ENCODE data around the gene CENPL. TPM values are rescaled to one million over a fixed set of nuclear protein-coding genes. Genes with fewer than 3 reads are reported as not detected.

The CENPL gene
- total RNA-seq, 1 donor from 2014 or later = 4.8 TPM

DNA sequence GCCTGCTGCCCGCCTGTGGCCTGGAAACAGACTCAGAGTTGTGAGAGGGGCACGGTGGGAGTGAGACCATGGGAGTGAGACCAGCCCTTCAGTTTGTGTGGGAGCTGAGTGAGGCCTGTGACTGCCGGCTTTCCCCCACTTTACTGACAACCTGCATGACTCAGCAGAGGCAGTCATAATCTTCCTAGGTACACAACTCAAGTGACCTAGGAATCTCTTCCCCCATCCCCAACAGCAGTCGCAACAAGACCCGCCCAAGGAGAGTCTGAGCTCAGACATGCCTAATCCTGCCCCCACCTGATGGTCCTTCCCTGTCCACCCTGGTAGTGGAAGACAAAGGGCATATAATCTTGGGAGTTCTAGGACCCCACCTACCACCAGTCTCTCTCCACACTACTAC lies 65.7 kb downstream of the CENPL start:
- DNase-seq (ENCODE audit: low read depth in 2 of 2) = no peak

GRCh38 chr1:173758110-173758509 lies 66.6 kb downstream of the CENPL start:
- no peak for DNase-seq (ENCODE audit: low read depth in 2 of 2)

DNA sequence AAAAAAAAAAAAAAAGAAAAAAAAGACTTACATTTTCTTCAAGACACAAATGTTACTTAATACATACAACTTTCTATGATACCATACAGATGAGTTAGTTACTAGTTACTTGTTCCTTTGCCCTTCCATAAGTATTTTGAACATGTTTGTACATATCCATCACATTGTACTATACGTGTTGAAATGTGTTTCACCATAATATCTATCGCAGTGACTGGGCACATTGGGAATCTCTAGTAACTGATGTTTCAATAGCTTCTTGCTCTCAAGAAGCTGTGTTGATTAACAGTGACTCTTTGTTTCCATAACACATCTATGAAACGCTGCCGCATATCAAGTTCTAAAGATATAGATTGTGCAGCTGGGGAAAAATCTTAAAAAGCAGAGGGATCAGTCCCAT lies 67.0 kb downstream of the CENPL start:
- DNase-seq (ENCODE audit: low read depth in 2 of 2) = no peak

GRCh38 chr1:173753830-173754229 lies 70.9 kb downstream of the CENPL start:
- DNase-seq (ENCODE audit: low read depth in 2 of 2) = no peak

Other genes with a start within 250 kb of the CENPL start
- gene SLC9C2, start 221.8 kb downstream of the CENPL start, total RNA-seq = not detected in 2 replicates
- not detected in 2 replicates for gene TEX50, start 189.5 kb downstream of the CENPL start, total RNA-seq
- not detected in 2 replicates for gene ANKRD45, start 155.0 kb downstream of the CENPL start, total RNA-seq
- 25.1 and 38.1 TPM in 2 replicates for gene KLHL20, start 109.9 kb downstream of the CENPL start, total RNA-seq
- 8.9 and 10.2 TPM in 2 replicates for gene DARS2, start 210 bp downstream of the CENPL start, total RNA-seq
- 281 and 362 TPM in 2 replicates for gene GAS5, start 43.1 kb upstream of the CENPL start, total RNA-seq
- gene ZBTB37, start 43.5 kb upstream of the CENPL start, total RNA-seq = 2.2 and 4.4 TPM in 2 replicates
- gene SERPINC1, start 92.4 kb upstream of the CENPL start, total RNA-seq = not detected in 2 replicates
- gene RC3H1, start 197.5 kb upstream of the CENPL start, total RNA-seq = 8.9 and 12.5 TPM in 2 replicates